A673 (cell line): ENCODE results near the gene DYDC2.

Experiments used
- CTCF ChIP-seq: fragments of 300-800, 200-600 bp; sonication (generic); conservative IDR thresholded peaks from 2 replicates; pipeline ENCODE4 v1.5.1; 2017; ENCODE audit warnings: low read depth, mild to moderate bottlenecking, antibody characterized with exemption, low read length, moderate library complexity, mixed read lengths
- EZH2 ChIP-seq: fragments of 200-600 bp; sonication (generic); IDR thresholded peaks from 2 replicates; pipeline ENCODE4 v1.6.1; 2017; ENCODE audit warnings: borderline replicate concordance, low read depth, mild to moderate bottlenecking, mixed read lengths, antibody characterized with exemption, low read length; ENCODE audit not compliant: poor library complexity, severe bottlenecking

DNA sequence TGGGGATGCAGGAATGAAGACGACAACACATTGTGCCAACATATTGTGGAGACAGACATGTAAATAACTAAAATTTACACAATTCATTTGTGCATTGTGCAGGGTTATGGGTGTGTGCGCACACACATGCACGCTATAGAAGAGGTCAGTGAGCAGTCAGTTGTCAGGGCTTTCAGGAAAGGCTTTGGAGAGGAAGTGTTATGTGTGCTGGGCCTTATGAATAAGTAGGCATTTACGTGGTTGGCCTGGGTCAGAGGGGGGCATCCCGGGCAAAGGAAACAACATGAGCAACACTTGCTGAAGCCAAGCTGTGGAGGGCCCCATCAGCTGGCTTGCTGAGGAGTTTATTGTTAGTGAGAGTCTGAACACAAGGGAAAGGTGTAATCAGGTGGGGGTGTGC is 55.9 kb downstream of the DYDC2 start:
- no peak for TF ChIP-seq CTCF
- TF ChIP-seq EZH2 = no peak
